K562 treated with DMSO at 1 percent for 12 hours (cell line): ENCODE data around the gene MAST3. TPM values are rescaled to one million over a fixed set of nuclear protein-coding genes. Genes with fewer than 3 reads are reported as not detected.

Experiments
- total RNA-seq: library from RNA; unstranded; fragments of 300-600 nt; gene quantifications from 2 replicates; pipeline ENCODE4 v1.2.3, GENCODE V29; 2022; ENCODE audit not compliant: insufficient read depth

Gene MAST3
- total RNA-seq: 4.6 and 13.5 TPM in 2 replicates

DNA sequence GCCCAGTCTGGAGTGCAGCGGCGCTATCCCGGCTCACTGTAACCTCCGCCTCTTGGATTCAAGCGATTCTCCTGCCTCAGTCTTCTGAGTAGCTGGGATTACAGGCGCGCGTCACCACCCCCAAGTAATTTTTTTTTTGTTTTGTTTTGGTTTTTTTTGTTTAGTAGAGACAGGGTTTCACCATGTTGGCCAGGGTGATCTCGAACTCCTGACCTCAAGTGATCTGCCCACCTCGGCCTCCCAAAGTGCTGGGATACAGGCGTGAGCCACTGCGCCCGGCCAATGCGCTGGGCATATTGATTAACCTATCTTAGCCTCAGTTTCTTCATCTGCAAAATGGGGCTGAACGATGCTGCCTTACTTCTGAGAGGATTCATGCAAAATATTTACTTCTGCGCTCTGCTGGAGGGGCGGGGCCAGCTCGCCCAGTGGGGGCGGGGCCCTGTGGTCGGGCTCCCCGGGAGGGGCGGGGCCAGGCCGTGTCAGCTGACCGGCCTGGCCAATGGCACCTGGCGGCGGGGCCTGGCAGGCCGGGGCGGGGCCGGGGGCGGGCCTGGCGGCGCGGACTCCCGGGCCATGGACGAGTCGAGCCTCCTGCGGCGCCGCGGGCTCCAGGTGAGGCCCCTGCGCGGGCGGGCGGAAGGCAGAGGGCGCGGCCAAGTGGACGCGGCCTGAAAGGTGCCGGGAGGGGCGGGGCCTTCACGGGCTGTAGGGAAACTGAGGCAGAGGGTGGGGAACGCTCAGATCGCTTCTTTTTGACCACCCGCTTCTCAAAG lies at the start of gene MAST3:
MAST3 (plus strand) TSS at position 562 of the 776 bp plus-strand sequence; CDS start at position 577, 15 bp downstream.

DNA sequence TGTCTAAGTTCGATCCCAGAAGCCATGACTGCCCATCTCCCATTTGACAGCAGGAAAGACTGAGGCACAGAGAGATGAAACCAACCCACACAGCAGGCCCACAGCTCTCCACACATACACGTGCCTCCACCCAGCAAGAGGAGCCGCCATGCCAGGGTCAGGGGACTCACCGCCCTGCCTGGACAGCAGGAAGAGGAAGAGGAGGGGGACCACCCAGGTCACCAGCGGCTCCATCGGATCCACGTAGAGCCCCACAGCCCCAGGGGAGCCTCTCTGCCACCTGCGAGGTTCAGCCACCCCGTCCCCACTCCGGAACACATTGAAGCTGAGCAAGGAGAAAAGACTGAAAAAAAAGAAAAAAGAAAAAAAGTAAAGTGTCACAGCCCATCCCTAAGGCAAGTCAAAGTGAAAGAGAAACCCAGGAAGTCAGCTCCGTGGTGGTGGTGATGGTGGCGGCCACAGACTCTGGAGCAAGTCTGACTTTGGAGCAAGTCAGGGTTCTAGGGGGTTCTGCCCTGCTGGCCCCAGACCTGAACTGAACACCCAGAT lies 10.9 kb upstream of the MAST3 start, which contains the start of gene IL12RB1:
IL12RB1 (minus strand) TSS at position 345 of the 549 bp plus-strand sequence; CDS start at position 234, 111 bp downstream.

DNA sequence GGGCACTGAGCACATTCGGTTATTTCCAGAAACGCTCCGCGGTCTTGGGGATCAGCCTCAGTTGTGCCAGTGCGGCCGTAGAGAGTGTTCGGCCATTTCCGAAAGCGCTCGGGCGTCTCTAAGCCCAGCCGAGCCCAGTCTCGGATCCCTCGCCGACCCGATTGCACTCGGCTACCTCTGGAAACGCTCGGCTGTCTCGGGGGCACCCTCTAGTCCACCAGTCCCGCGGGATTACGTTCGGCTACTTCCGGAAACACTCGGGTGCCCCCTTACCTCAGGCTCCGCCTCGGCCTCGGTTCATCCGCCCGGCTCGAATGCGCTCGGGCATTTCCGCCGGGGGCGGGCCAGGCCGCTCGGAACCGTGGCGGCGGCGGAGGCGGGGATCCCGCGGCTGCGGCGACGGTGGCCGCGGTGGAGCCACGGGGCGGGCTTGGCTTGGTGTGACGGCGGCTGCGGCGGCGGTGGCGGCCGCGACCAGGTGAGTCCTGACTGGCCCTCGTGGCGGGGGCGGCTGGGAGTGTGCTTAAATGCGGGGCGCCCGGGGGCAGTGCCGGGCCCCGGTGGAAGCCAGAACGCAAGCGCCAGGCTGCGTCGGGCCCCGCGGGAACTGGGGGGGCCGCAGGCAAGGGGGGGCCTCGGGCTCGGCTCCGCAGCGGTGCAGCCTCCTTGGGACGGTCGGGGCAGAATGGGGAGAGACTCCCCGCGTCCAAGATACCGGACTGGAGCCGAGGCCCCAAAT lies 55.4 kb downstream of the MAST3 start, which contains the start of gene PIK3R2:
PIK3R2 (plus strand) TSS at position 347 of the 739 bp plus-strand sequence. CDS start 2,717 bp downstream, outside the sequence.

DNA sequence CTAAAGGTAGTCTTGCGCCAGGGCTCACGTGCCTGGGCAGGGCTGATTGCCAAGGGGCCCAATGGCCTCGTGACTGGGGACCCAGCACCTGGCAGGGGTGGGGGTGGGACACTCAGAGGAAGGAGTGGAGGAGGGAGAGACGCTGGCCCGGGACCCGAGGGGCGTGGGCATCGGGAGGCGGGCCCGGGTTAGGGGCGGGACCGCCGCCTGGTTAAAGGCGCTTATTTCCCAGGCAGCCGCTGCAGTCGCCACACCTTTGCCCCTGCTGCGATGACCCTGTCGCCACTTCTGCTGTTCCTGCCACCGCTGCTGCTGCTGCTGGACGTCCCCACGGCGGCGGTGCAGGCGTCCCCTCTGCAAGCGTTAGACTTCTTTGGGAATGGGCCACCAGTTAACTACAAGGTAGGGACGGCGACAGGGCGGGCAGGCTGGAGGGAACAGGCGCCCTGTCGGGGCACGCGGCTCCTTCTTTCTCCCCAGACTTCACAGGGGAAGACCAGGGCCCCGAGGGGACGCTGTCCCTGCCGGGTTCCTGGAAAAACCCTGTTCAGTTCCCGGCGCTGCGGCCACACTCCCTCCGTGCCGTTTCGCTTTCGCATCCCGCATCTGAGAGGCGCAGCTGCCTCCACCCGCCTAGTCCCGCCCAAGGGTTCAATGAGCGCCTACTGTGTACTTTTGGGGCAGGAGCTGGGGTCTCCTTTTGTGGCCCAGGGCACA lies 76.2 kb downstream of the MAST3 start, which contains the start of gene IFI30:
IFI30 (plus strand) TSS at position 242 of the 717 bp plus-strand sequence; CDS start at position 271, 29 bp downstream.

DNA sequence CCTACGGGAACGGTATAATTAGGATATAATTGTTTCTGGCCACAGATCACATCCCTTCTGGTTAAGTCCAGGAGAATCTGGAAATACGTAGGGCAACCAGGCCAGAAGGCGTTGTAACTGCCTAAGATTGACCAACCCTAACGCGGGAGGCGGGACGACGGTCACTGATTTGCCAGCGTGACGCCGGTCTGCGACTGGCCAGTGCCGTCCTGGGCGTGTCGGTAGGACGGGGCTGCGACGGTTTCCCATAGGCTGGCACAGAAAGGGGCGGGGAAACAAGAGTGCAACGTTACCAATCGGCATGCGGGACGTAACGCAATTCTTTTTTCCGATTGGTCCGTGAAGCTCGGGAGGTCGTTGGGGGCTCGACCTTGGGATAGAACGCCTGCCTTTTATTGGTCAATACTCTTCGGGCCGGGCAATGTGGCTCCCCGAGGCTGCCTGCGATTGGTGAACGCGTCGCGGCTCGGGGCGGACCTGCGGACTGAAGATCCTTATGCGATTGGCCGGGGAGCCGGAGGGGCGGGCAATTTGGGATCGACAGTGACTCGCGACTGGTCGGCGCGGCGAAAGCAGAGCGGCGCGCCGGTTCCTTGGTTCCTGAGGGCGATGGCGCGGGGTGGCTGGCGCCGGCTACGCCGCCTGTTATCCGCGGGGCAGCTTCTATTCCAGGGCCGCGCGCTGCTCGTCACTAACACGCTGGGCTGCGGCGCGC lies 95.3 kb downstream of the MAST3 start, which contains the start of gene MPV17L2:
MPV17L2 (plus strand) TSS at position 546 of the 715 bp plus-strand sequence; CDS start at position 610, 64 bp downstream.

Other genes with a start within 250 kb of the MAST3 start
- gene JAK3, start 249.8 kb upstream of the MAST3 start, total RNA-seq: 0.10 TPM in 1 of 2 replicates, not detected in the other
- gene RPL18A, start 237.9 kb upstream of the MAST3 start, total RNA-seq: 7,109 and 9,729 TPM in 2 replicates
- not detected in 2 replicates for gene SLC5A5, start 225.8 kb upstream of the MAST3 start, total RNA-seq
- gene CCDC124, start 164.8 kb upstream of the MAST3 start, total RNA-seq: 99.3 and 108 TPM in 2 replicates
- 4.4 and 17.3 TPM in 2 replicates for gene KCNN1, start 130.7 kb upstream of the MAST3 start, total RNA-seq
- 20.7 and 27.8 TPM in 2 replicates for gene ARRDC2, start 89.6 kb upstream of the MAST3 start, total RNA-seq
- gene IL12RB1, start 10.8 kb upstream of the MAST3 start, total RNA-seq: not detected in 2 replicates
- gene PIK3R2, start 55.4 kb downstream of the MAST3 start, total RNA-seq: 5.0 and 19.5 TPM in 2 replicates
- 92.4 and 92.6 TPM in 2 replicates for gene IFI30, start 76.0 kb downstream of the MAST3 start, total RNA-seq
- 46.3 and 49.7 TPM in 2 replicates for gene MPV17L2, start 95.4 kb downstream of the MAST3 start, total RNA-seq
- gene RAB3A, start 106.3 kb downstream of the MAST3 start, total RNA-seq: 1.8 and 3.7 TPM in 2 replicates
- gene PDE4C, start 128.7 kb downstream of the MAST3 start, total RNA-seq: not detected in 2 replicates
- 1.1 and 1.6 TPM in 2 replicates for gene IQCN, start 176.7 kb downstream of the MAST3 start, total RNA-seq
- 223 and 258 TPM in 2 replicates for gene JUND, start 183.8 kb downstream of the MAST3 start, total RNA-seq
- 274 and 320 TPM in 2 replicates for gene LSM4, start 225.3 kb downstream of the MAST3 start, total RNA-seq
- 29.5 and 31.0 TPM in 2 replicates for gene PGPEP1, start 242.8 kb downstream of the MAST3 start, total RNA-seq